HepG2 (cell line): Measurements from ENCODE around the gene COLEC12. TPM values are rescaled to one million over a fixed set of nuclear protein-coding genes. Genes with fewer than 3 reads are reported as not detected.

Experiments used
- ATAC-seq: fragments of 200-7000 bp; cut with Tn5 transposase; 3 replicates; pipeline ENCODE4 v1.9.1; 2020; ENCODE audit warnings: mild to moderate bottlenecking, moderate library complexity
- BruUV-seq: library from RNA; stranded (reverse); fragments of 400-500 nt; replicated peaks from 2 replicates; lab custom pipeline; 2021; lab: Mats Ljungman, UMichigan
- CTCF ChIA-PET: fragments of 300-600 bp; formaldehyde crosslinking; extraction: SDS; loops from one replicate; lab custom pipeline; 2021; ENCODE audit warnings: low total read pairs, inconsistent platforms, low intra/inter-chr PET ratio; lab: Yijun Ruan, JAX
- POLR2A ChIA-PET: fragments of 350-600 bp; sonication (Branson Sonifier 250); formaldehyde crosslinking; loops from one replicate; lab custom pipeline; 2020; ENCODE audit warnings: antibody characterized with exemption, inconsistent platforms; lab: Yijun Ruan, JAX
- DNase-seq: peaks from one replicate; pipeline ENCODE4 v3.0.0-alpha.2; 2015; ENCODE audit warnings: low spot score
- FAIRE-seq: peaks from 3 replicates; lab custom pipeline; 2011; peaks lifted over from hg19 to GRCh38; lab: Jason Lieb, UNC
- H2AFZ ChIP-seq: one replicate; pipeline ENCODE4 v1.6.1; 2011; ENCODE audit warnings: low read length, inconsistent platforms
- H3K27ac ChIP-seq: fragments of 300-600 bp; 3 replicates; pipeline ENCODE4 v1.8.0; 2011; ENCODE audit warnings: mixed run types, mild to moderate bottlenecking, mixed read lengths, low read length, inconsistent platforms; ENCODE audit not compliant: insufficient read depth; ENCODE audit errors: extremely low read length
- H3K27me3 ChIP-seq, 2 experiments: fragments of 200-600 bp in 1 of 2; 2 replicates in 1 of 2; 3 replicates in 1 of 2; pipeline versions ENCODE4 v1.6.0 to v1.8.0; 2011; ENCODE audit warnings: low read length in 2 of 2, mild to moderate bottlenecking in 2 of 2, moderate library complexity in 2 of 2, inconsistent platforms in 1 of 2; ENCODE audit not compliant: insufficient read depth in 2 of 2, control insufficient read depth in 1 of 2
- H3K36me3 ChIP-seq, 2 experiments: fragments of 200-600 bp in 1 of 2; replicated peaks in 1 of 2; 2 replicates in 1 of 2; 3 replicates in 1 of 2; pipeline versions ENCODE4 v1.5.1 to v1.8.0; 2011; ENCODE audit warnings: low read length in 2 of 2, inconsistent platforms in 1 of 2; ENCODE audit not compliant: insufficient read depth in 2 of 2, control insufficient read depth in 1 of 2
- H3K4me1 ChIP-seq: 2 replicates; pipeline ENCODE4 v1.5.1; 2012; ENCODE audit warnings: low read length, inconsistent platforms; ENCODE audit not compliant: insufficient read depth
- H3K4me2 ChIP-seq: 2 replicates; pipeline ENCODE4 v1.6.0; 2011; ENCODE audit warnings: low read depth, low read length, inconsistent platforms
- H3K4me3 ChIP-seq, 3 experiments: fragments of 200-600 bp in 1 of 3; sonication (generic), shearing (Covaris generic) in 1 of 3; replicated peaks in 1 of 3; 2 replicates each; pipeline ENCODE4 v1.5.1; 2011 to 2016; ENCODE audit warnings: low read length in 3 of 3, inconsistent platforms in 2 of 3, low read depth in 2 of 3, mild to moderate bottlenecking in 2 of 3, control low read depth in 1 of 3, mixed read lengths in 1 of 3; ENCODE audit not compliant: insufficient read depth in 1 of 3
- H3K79me2 ChIP-seq: one replicate; pipeline ENCODE4 v1.6.1; 2011; ENCODE audit warnings: low read length, inconsistent platforms; ENCODE audit not compliant: insufficient read depth
- H3K9ac ChIP-seq: 2 replicates; pipeline ENCODE4 v1.6.0; 2011; ENCODE audit warnings: mild to moderate bottlenecking, low read depth, low read length, inconsistent platforms; ENCODE audit not compliant: insufficient read depth
- H3K9me3 ChIP-seq: 2 replicates; pipeline ENCODE4 v1.5.1; 2012; ENCODE audit warnings: mild to moderate bottlenecking, low read length
- H4K20me1 ChIP-seq: 2 replicates; pipeline ENCODE4 v1.6.0; 2011; ENCODE audit warnings: inconsistent platforms, mild to moderate bottlenecking, low read length, moderate library complexity; ENCODE audit not compliant: insufficient read depth
- ARID2 ChIP-seq: sonication (generic); formaldehyde crosslinking; IDR thresholded peaks from 2 replicates; pipeline ENCODE4 v1.8.1; 2022; ENCODE audit warnings: mild to moderate bottlenecking, missing genetic modification reagents, borderline replicate concordance
- ETS1 ChIP-seq: sonication (generic); formaldehyde crosslinking; IDR thresholded peaks from 2 replicates; pipeline ENCODE4 v1.4.0; 2020; ENCODE audit warnings: missing genetic modification reagents
- FOXK1 ChIP-seq: sonication (generic); formaldehyde crosslinking; IDR thresholded peaks from 2 replicates; pipeline ENCODE4 v1.4.0; 2020; ENCODE audit warnings: low read depth, missing genetic modification reagents, borderline replicate concordance
- GLI4 ChIP-seq: sonication (generic); formaldehyde crosslinking; IDR thresholded peaks from 2 replicates; pipeline ENCODE4 v1.5.1; 2020; ENCODE audit warnings: missing genetic modification reagents, mild to moderate bottlenecking, moderate library complexity, borderline replicate concordance
- SIX1 ChIP-seq: sonication (generic); formaldehyde crosslinking; IDR thresholded peaks from 2 replicates; pipeline ENCODE4 v1.4.0; 2020; ENCODE audit warnings: missing genetic modification reagents, borderline replicate concordance
- ZBED4 ChIP-seq: sonication (generic); formaldehyde crosslinking; IDR thresholded peaks from 2 replicates; pipeline ENCODE4 v1.4.0; 2020; ENCODE audit warnings: missing genetic modification reagents, borderline replicate concordance
- ZMYM4 ChIP-seq: sonication (generic); formaldehyde crosslinking; IDR thresholded peaks from 2 replicates; pipeline ENCODE4 v1.8.1; 2023; ENCODE audit warnings: mild to moderate bottlenecking, missing genetic modification reagents
- ZNF10 ChIP-seq: sonication (generic); formaldehyde crosslinking; IDR thresholded peaks from 2 replicates; pipeline ENCODE4 v1.4.0; 2020; ENCODE audit warnings: mild to moderate bottlenecking, low read depth, missing genetic modification reagents, borderline replicate concordance
- ZNF136 ChIP-seq: sonication (generic); formaldehyde crosslinking; IDR thresholded peaks from 2 replicates; pipeline ENCODE4 v1.8.1; 2022; ENCODE audit warnings: low read depth, mild to moderate bottlenecking, moderate library complexity, missing genetic modification reagents
- ZNF383 ChIP-seq: sonication (generic); formaldehyde crosslinking; IDR thresholded peaks from 2 replicates; pipeline ENCODE4 v1.4.0; 2020; ENCODE audit warnings: missing genetic modification reagents, mild to moderate bottlenecking, borderline replicate concordance
- ZNF460 ChIP-seq: sonication (generic); formaldehyde crosslinking; IDR thresholded peaks from 2 replicates; pipeline ENCODE4 v1.5.1; 2020; ENCODE audit warnings: missing genetic modification reagents, mild to moderate bottlenecking, borderline replicate concordance
- ZNF558 ChIP-seq: sonication (generic); formaldehyde crosslinking; IDR thresholded peaks from 2 replicates; pipeline ENCODE4 v1.9.0; 2022; ENCODE audit warnings: mild to moderate bottlenecking, missing genetic modification reagents, borderline replicate concordance
- WGBS: methylation state at CpG from one replicate; pipeline ENCODE4 v1.1.6; 2017; ENCODE audit warnings: low lambda C conversion rate; 5-methylcytosine and 5-hydroxymethylcytosine counted together
- in situ Hi-C: cut with HindIII; loops from 2 replicates; pipeline ENCODE4 v1.10.0; 2017; ENCODE audit warnings: low pct_unique_long_range_greater_than_20kb; ENCODE audit not compliant: extremely low pct_ligation_motif_present
- intact Hi-C: fragments of 100-400 bp; cut with micrococcal nuclease; formaldehyde crosslinking; loops from one replicate; pipeline ENCODE4 v1.10.0; 2022; ENCODE audit not compliant: unreplicated experiment
- polyA plus RNA-seq, 8 experiments: library from polyadenylated mRNA; depleted of rRNA in 3 of 8; stranded (reverse) in 7 of 8; unstranded in 1 of 8; fragments of >200 nt; fragmentation: Illumina TruSeq in 4 of 8; extraction: Trizol in 4 of 8; gene quantifications; 2 replicates each; pipeline versions ENCODE4 v1.2.1 to v1.2.3, GENCODE V29; 2011 to 2016; ENCODE audit warnings: low read depth in 4 of 8, missing spikeins in 1 of 8, mixed read lengths in 1 of 8; ENCODE audit not compliant: insufficient read depth in 1 of 8
- total RNA-seq, 5 experiments: library from RNA; depleted of rRNA; stranded (reverse); fragments of >200 nt; fragmentation: Illumina TruSeq; extraction: Trizol; gene quantifications; 2 replicates each; pipeline ENCODE4 v1.2.3, GENCODE V29; 2016; ENCODE audit warnings: low read depth in 1 of 5
- TF ChIP-seq, protein P1 (sequence below): IDR thresholded peaks from 2 replicates; pipeline ENCODE4 v1.6.1; 2016; ENCODE audit warnings: control low read depth

COLEC12 gene
- total and polyA plus RNA-seq, 2 of the 13 experiments (the other 11 are each of a cell fraction or from before 2014, with no cell fraction given) = 0.02 to 0.11 TPM

DNA sequence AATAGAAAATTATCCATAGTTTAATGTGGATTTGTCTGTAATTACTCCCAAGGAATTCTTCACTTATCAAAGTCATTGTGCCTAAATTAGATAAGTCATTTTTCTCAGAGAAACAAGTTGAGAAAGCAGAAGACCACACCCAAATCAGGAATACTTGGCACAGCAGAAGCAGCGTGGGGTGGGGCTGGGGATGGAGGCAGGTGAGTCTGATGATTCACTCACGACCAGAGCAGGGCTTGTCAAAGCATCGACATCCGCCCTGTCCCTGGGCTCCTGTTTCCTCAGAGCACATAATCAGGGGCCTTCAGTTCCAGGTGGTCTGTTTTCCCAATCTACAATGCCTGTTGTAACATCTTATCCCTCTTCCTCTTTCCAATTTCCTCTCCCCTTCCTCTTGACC, 31.5 kb upstream of the COLEC12 start:
- no peaks in the 10 kb centered on the region for H3K79me2 ChIP-seq
- POLR2A ChIA-PET = no interaction called here
- H3K4me3 ChIP-seq = no peak overlapping the region
- CTCF ChIA-PET = no interaction called here
- ATAC-seq = no peak
- H3K9me3 ChIP-seq = no peaks in the 10 kb centered on the region
- in situ Hi-C loops (no loop called here), intact Hi-C loops (no loop called here)
- no peaks in the 10 kb centered on the region for H3K36me3 ChIP-seq
- no peaks in the 10 kb centered on the region for H3K27me3 ChIP-seq
- H3K9ac ChIP-seq = no peak overlapping the region
- BruUV-seq = no TSS peak
- H3K27ac ChIP-seq = no peak overlapping the region
- no peak overlapping the region for H3K4me2 ChIP-seq
- no peak for TF ChIP-seq ARID2
- no peak for TF ChIP-seq ZMYM4
- TF ChIP-seq ZNF558 (CRISPR knock-in tag) = no peak
- no peak for TF ChIP-seq ZNF10 (CRISPR knock-in tag)
- no peak for TF ChIP-seq GLI4 (CRISPR knock-in tag)
- no peak for TF ChIP-seq ZNF383 (CRISPR knock-in tag)
- TF ChIP-seq ZNF136 (CRISPR knock-in tag) = no peak
- no peak for TF ChIP-seq ETS1 (CRISPR knock-in tag)
- TF ChIP-seq, protein P1, sequence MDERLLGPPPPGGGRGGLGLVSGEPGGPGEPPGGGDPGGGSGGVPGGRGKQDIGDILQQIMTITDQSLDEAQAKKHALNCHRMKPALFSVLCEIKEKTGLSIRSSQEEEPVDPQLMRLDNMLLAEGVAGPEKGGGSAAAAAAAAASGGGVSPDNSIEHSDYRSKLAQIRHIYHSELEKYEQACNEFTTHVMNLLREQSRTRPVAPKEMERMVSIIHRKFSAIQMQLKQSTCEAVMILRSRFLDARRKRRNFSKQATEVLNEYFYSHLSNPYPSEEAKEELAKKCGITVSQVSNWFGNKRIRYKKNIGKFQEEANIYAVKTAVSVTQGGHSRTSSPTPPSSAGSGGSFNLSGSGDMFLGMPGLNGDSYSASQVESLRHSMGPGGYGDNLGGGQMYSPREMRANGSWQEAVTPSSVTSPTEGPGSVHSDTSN (CRISPR knock-in tag) = no peak
- TF ChIP-seq SIX1 (CRISPR knock-in tag) = no peak
- no peak for TF ChIP-seq ZBED4 (CRISPR knock-in tag)
- TF ChIP-seq FOXK1 (CRISPR knock-in tag) = no peak
- no peak for TF ChIP-seq ZNF460
- H2AFZ ChIP-seq = no peak overlapping the region
- H3K4me1 ChIP-seq = no peaks in the 10 kb centered on the region
- DNase-seq = no peak
- WGBS = 39% methylated on average over 4 of the region's 4 CpGs
- no peak for FAIRE-seq
- no peaks in the 10 kb centered on the region for H4K20me1 ChIP-seq
